8988T (cell line): Measurements from ENCODE around the gene C16orf82.
"Not testable (repeated sequence)": the region's sequence is repeated elsewhere in the genome, so short reads cannot be mapped to it uniquely, and the experiment has no call there.

ENCODE experiments used
- DNase-seq: peaks from one replicate; pipeline ENCODE4 v3.0.0; 2011

C16orf82 gene

GRCh38 chr16:27066668-27067537 is at the start of gene C16orf82:
Gene C16orf82 (plus strand): TSS chr16:27066927.
- no peak for DNase-seq

- no peak for DNase-seq
Measured at GRCh38 chr16:27020031-27020430, 46.7 kb upstream of the C16orf82 start.

DNA sequence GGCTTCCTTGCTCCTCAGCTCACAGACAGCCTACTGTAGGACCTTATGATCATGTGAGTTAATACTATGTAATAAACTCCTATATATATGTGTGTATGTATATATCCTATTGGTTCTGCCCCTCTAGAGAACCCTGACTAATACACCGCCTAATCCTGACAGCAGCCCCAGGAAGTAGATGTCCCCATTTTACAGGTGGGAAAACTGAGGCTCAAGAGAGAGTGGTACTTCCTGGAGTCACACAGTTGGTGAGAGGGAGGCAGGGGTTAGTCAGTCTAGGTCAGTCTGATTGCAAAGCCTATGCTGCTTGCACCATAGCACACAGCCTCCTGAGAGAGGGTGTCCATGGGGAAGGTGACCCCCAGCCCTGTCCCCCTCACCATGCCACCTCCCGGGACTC is 42.7 kb upstream of the C16orf82 start:
- no peak for DNase-seq

- no peak for DNase-seq
Measured at GRCh38 chr16:27025581-27025980, 41.1 kb upstream of the C16orf82 start.

DNA sequence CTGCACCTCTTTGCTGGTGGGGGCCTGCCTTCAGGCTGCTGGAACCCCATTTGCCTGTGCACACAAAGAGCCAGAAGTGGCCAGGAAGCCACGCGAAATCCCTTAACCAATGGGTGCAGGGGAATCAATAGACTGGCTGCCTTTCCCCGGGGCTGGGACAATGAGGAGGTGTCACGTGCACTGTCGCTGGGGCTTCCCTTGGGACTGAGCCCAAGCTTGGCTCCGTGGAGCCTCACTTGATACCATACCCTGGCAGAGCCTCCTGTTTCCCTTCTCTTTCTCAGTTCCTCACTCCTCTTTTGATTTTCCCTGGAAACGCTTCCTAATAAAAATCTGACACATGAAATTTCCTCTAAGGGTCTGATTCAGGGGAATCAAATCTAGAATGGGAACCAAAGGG is 38.8 kb upstream of the C16orf82 start:
- no peak for DNase-seq

DNA sequence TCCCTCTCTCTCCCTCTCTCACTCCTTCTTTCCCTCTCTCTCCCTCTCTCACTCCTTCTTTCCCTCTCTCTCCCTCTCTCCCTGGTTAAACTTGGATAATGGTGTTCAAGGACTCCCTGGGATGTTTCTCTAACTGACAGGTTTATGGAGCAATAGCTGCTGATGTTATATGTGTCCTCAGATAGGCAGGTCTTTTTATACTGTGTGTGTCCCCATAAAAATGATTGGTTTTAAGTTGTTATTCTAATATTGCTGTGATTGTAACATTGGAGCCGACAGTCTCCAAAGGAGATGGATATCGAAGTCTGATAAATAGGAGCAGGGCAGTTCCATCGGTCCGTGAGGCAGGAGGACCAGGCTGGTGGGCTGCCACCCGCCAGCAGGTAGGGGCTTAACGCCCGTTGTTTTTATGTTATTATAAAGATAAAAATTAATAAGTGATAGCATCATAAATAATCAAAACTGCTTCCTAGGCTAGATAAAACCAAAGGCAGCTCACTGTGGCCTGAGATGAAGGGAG is 38.1 kb upstream of the C16orf82 start:
- no peak for DNase-seq

DNA sequence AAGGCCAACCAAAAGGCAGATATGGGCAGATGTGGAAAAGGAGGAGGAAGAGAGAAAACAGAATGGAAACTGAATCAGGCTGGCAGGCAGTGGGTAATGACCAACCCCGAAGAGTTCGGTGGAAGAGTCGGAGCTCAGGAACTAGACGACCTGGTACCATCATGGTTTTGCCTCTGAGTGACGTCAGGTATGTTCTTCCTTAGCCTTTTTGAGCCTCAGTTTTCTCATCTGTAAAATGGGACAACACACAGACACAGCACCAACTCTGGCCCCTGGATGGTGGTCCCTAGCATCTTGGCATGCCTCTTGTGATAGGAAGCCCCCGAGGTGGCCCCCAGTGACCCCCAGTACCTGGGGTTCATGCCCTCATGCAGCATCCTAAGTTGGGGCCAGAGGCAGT is 37.2 kb upstream of the C16orf82 start:
- DNase-seq: no peak

GRCh38 chr16:27033281-27033979 is 33.3 kb upstream of the C16orf82 start:
- DNase-seq: no peak

- no peak for DNase-seq
Measured at GRCh38 chr16:27040732-27041131, 26.0 kb upstream of the C16orf82 start.

DNA sequence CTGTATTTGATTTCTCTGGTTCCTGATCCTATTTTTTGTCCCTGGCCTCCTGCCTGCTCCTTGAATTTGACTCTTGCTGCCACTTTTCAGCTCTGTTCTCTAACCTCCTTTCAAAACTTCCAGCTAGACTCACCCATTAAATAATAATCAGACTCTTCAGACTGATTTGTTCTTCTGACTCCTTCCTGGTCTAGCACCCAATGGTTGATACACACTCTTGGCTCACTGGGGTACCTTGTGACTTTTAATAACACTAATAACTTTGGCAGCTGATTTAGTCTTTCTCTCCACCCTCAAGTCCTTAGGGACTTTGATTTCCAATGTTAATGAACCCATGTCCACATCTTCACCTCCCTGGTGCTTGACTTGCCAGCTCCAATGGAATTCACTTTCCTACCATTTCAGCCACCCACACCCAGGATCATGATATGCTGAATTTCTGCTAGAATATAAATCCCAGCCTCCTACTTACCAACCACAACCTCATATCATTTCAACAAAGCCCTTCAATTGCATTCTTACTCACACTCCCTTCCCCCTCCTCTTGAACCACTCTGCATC is 19.7 kb upstream of the C16orf82 start:
- DNase-seq: no peak

DNA sequence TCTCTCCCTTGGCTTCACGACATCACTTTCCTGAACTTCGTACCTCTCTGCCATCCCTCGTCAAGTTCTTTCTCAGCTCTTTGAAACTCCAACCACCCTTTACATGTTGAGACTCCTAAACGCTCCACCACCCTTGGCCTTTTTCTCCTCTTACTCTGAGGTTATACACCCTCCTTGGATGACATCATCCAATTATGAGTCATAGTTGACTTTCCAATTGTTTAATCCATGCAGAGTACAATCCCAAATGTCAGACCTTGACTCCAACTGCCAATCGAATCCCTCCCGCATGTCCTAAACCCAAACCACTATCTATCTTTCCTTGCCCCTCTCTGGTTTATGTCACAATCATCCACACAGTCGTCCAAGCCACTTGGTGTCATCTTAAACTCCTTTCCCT is 18.4 kb upstream of the C16orf82 start:
- no peak for DNase-seq

- DNase-seq: no peak
Measured at GRCh38 chr16:27049117-27049516, 17.6 kb upstream of the C16orf82 start.

GRCh38 chr16:27052007-27052406 is 14.7 kb upstream of the C16orf82 start:
- DNase-seq: no peak

DNA sequence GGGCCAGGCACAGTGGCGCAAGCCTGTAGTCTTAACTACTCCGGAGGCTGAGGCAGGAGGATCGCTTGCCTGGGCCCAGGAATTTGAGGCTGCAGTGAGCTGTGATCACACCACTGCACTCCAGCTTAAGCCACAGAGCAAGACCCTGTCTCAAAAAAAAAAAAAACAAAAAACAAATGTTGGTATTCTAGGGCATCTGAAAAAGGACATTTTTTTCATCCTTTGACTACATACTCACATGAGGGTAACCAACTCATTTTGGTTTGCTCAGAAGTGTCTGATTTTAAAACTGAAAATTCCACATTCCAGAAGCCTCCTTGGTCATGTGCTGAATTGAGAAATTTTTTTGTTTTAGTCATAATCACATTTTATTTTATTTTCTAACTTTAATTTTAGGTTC is 12.7 kb upstream of the C16orf82 start:
- no peak for DNase-seq

DNA sequence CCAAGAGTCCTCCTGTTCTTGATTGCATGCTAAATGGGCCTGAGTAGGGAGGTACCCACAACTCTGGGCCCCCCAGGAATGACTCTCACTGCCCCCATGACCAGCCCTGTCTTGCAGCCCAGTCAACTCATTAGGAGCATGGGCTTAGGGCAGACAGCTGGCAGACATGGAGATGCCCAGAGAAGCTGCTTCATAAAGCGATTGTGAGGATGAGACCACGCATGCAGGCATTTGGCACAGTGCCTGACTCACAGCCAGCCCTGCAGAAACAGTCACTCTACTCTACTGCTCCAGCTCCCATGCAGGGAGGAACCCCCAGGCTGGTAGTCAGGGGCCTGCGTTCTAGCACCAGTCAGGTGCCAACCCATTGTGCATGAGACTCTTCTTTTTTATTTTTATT is 8.4 kb upstream of the C16orf82 start:
- no peak for DNase-seq

GRCh38 chr16:27070776-27071175 is 4.0 kb downstream of the C16orf82 start:
- DNase-seq: no peak

DNA sequence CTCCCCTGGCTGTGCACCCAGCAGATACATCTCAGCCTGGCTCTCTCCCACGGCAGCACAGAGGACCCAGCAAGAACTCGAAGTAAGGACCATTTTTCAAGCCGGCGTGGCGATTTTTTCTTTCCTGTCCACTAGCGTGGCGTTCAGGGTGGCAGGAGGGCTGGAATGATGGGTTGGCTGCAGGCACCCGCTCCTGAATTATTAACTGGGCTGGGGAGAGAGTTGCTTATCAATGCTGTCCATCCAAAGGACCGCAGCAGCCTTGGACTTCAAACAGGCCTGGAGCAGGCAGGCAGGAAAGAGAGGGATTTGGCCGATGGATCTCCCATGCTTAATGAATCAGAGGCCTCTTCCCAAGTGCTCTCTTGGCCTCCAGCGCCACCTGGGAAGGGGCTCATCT is 7.0 kb downstream of the C16orf82 start:
- no peak for DNase-seq

DNA sequence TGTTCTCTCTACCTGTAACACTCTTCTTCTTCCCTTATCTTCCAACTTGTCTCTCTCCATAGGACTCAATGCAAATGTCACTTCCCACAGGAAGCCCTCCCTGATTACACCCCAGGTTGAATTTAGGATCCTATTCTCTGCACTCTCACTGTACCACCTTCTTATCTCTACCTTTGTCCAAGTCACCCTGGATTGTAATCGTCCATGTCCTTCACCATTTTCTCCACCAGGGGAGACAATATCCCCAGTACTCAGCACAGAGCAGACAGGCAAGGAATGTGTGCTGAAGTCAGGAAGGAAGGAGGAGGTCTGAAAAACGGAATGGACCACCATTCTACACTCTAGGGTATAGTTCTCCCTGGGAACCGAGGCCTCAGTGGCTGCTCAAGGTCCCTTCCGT is 14.2 kb downstream of the C16orf82 start:
- no peak for DNase-seq

GRCh38 chr16:27083861-27084261 is 17.1 kb downstream of the C16orf82 start:
- DNase-seq: no peak

DNA sequence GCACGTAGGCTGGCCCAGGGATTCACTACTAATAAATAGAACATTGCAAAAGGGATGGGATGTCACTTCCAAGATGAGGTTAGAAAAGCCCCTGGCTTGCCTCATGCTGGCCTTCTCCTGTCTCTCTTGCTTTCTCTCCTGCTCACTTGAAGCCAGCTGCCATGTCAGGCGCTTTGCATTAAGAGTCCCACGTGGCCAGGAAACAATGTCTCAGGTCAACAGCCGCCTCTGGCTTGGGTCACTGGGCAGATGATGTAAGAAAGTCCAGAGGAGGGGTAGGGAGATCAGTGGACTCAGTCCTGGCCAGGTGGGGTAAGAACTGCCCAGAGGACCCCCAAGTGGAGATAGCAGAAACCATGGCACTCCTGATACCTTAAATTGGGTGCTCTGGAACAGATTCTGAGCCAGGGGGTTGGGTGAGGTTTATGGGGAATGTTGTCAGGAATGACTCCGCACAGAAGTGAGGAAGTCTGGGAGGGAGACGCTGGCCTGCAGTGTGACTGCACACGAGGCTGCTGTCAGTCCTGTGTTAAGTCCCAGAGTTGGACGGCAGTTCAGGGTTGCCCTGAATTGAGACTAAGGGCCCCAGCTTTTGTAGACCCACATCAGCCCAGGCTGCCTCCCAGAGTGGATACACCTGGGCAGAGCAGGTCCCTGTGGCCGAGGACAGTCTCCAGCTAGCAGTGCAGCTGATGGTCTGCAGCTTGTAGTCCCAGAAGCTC is 17.7 kb downstream of the C16orf82 start:
- DNase-seq: no peak

DNA sequence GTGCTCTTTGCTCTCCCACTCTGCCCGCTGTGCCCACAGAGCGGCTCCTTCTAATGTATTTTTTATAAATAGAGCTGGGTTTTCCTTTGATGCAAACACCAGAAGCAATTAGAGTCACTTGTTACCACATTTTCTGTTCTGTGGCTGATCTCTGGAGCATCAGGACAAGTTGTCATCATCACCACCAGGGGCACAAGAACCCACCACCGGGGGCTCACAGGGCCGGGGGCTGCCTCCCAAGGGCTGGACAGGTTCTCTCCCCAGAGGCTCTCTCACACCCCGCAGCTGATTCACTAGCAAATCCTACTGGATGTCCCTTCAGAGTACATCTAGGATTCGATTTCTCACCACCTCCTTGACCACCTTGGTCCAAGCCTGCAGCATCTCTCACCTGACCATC is 18.5 kb downstream of the C16orf82 start:
- no peak for DNase-seq

GRCh38 chr16:27086031-27086430 is 19.3 kb downstream of the C16orf82 start:
- DNase-seq: not testable (repeated sequence)

DNA sequence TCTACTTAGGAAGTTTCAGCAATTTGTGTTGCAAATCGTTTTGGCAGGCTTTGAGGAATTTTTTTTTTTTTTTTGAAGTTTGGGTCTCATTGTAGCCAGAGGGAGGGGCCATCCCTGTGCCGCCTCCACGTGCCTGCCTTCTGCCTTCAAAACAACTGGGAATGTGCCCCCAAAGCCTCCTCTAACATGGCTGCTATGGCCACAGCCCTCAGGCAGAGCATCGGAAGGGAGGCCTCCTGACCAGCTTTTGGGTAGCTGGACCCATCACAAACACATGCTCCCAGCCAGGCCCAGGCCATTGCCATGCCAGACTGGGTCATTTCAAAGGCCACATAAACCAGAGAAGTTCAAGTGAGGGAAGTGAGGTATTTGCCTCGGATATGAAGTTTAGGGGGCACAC is 21.5 kb downstream of the C16orf82 start:
- DNase-seq: no peak
